Epithelial cell of proximal tubule (primary cell): ENCODE data around the gene P3H2. TPM values are rescaled to one million over a fixed set of nuclear protein-coding genes. Genes with fewer than 3 reads are reported as not detected.

Experiments used
- DNase-seq: peaks from one replicate; pipeline ENCODE4 v3.0.0-alpha.2; 2011; ENCODE audit warnings: low read depth
- H3K4me3 ChIP-seq: 2 replicates; pipeline ENCODE4 v1.5.1; 2011; ENCODE audit warnings: low read depth, mild to moderate bottlenecking, low read length
- CTCF ChIP-seq: conservative IDR thresholded peaks from 2 replicates; pipeline ENCODE4 v1.5.1; 2012; ENCODE audit warnings: low read depth, mild to moderate bottlenecking, low read length
- total RNA-seq: library from RNA; depleted of rRNA; stranded (reverse); fragments of >200 nt; gene quantifications from 2 replicates; pipeline ENCODE4 v1.2.3, GENCODE V29; 2015

Gene P3H2
- total RNA-seq, 1 donor from 2014 or later, result 107 TPM

- H3K4me3 ChIP-seq, result no peak overlapping the region
- no peak for TF ChIP-seq CTCF
- no peak for DNase-seq
These were observed 141.9 kb downstream of the P3H2 start for GRCh38 chr3:189978753-189979152.

- TF ChIP-seq CTCF, result no peak
- H3K4me3 ChIP-seq, result no peak overlapping the region
- DNase-seq, result no peak
These were observed 143.5 kb downstream of the P3H2 start for GRCh38 chr3:189977174-189977573.

- H3K4me3 ChIP-seq, result no peak overlapping the region
- no peak for TF ChIP-seq CTCF
- no peak for DNase-seq
These were observed 145.2 kb downstream of the P3H2 start for GRCh38 chr3:189975391-189975990.

GRCh38 chr3:189974359-189974758 is 146.3 kb downstream of the P3H2 start:
- DNase-seq, result no peak
- TF ChIP-seq CTCF, result no peak
- H3K4me3 ChIP-seq, result no peak overlapping the region

GRCh38 chr3:189967254-189967865 is 153.3 kb downstream of the P3H2 start:
- H3K4me3 ChIP-seq, result no peak overlapping the region
- peak; percentile 86 for TF ChIP-seq CTCF
- DNase-seq, result no peak

- TF ChIP-seq CTCF, result no peak
- DNase-seq, result no peak
- no peak overlapping the region for H3K4me3 ChIP-seq
These were observed 153.9 kb downstream of the P3H2 start for GRCh38 chr3:189966843-189967242.

GRCh38 chr3:189964623-189965332 is 155.9 kb downstream of the P3H2 start:
- TF ChIP-seq CTCF, result no peak
- DNase-seq, result no peak
- H3K4me3 ChIP-seq, result no peak overlapping the region
